Suprapubic skin (tissue), 3 donors: ENCODE results near the gene FITM1.

Experiments used
- EP300 ChIP-seq: sonication (generic); formaldehyde crosslinking; IDR thresholded peaks from one replicate; pipeline ENCODE4 v1.6.1; 2017; ENCODE audit warnings: antibody characterized with exemption
- POLR2A ChIP-seq, 2 donors: fragments of 450-650 bp; IDR thresholded peaks; one replicate each; pipeline ENCODE4 v1.6.1; 2017; ENCODE audit warnings: antibody characterized with exemption in 2 of 2, mild to moderate bottlenecking in 2 of 2, moderate library complexity in 2 of 2
- TF ChIP-seq, protein P1 (sequence below), 2 donors: fragments of 200-600 bp in 1 of 2; fragments of 450-650 bp in 1 of 2; sonication (generic) in 1 of 2; IDR thresholded peaks; one replicate each; pipeline ENCODE4 v1.5.1; 2016 to 2019; ENCODE audit warnings: antibody characterized with exemption in 2 of 2, mild to moderate bottlenecking in 1 of 2, moderate library complexity in 1 of 2

DNA sequence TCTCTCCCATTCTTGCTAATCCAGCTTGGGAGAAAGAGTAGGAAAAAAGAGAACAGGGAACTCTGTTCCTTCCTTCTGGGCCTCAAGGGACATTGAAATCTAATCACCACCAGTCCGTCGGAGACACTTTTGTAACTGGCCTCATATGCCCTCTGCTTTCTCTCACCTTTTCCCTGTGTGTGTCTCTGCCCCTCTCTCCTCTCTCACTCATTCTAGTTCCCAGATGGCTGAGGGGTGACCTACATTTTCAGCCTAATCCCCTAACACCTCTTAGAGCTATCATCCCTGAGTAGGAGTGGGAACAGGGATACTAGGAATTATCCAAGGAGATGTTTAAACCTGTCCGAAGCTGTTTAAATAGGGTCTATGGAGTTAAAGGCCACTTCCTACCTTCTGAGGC, 45.2 kb upstream of the FITM1 start:
- TF ChIP-seq, protein P1, sequence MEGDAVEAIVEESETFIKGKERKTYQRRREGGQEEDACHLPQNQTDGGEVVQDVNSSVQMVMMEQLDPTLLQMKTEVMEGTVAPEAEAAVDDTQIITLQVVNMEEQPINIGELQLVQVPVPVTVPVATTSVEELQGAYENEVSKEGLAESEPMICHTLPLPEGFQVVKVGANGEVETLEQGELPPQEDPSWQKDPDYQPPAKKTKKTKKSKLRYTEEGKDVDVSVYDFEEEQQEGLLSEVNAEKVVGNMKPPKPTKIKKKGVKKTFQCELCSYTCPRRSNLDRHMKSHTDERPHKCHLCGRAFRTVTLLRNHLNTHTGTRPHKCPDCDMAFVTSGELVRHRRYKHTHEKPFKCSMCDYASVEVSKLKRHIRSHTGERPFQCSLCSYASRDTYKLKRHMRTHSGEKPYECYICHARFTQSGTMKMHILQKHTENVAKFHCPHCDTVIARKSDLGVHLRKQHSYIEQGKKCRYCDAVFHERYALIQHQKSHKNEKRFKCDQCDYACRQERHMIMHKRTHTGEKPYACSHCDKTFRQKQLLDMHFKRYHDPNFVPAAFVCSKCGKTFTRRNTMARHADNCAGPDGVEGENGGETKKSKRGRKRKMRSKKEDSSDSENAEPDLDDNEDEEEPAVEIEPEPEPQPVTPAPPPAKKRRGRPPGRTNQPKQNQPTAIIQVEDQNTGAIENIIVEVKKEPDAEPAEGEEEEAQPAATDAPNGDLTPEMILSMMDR (IDR thresholded peaks at IDR 0.05) = no peak
- TF ChIP-seq EP300 (no peak), POLR2A (IDR thresholded peaks at IDR 0.05) (no peak)
